ENCODE data around the gene SIRPB2.

SIRPB2 gene

DNA sequence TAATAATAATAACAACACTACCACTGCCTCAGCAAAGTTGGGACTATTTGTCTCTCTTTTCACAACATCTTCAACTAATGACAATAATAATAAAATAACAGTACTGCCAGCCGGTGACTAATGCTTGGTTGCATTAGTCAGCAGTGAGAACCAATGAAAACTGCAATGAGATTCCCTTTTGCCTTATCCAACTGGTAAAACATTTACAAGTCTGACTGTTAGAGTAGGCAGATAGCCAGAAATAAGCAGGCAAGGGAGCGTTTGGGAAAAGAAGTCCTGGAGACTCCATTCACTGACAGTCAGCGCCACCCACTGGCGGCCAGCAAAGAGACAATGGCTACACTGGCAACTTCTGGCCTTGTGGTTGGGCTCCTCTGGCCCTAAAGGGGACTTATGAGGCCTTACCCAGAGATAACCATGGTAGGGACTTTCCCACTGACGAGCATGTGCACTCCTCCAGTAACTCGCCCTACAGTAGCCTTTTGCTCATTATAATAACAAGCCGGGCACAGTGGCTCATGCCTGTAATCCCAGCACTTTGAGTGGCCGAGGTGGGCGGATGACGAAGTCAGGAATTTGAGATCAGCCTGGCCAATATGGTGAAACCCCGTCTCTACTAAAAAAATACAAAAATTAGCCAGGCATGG, 21.2 kb downstream of the SIRPB2 start:
- DNase-seq: peak; percentile 83 to 91

- no peak for DNase-seq
Observed at GRCh38 chr20:1469306-1469905, 21.8 kb downstream of the SIRPB2 start.

GRCh38 chr20:1468117-1468624, 23.0 kb downstream of the SIRPB2 start:
- DNase-seq: no peak

GRCh38 chr20:1467355-1468116, 23.7 kb downstream of the SIRPB2 start:
- DNase-seq: no peak

DNA sequence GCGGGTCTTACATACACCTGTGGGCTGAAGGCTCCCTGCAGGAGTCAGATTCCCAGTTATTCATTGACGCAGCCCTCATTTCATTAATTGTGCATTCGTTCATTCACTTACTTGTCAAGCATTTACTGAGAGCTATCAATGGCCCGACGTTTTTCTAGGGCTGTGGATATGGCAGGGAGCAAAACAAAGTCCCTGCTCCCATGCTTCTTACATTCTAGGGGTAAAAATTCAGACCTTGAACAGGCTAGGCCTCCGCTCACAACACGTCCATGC, 24.2 kb downstream of the SIRPB2 start:
- no peak for DNase-seq

GRCh38 chr20:1466211-1467081, 24.8 kb downstream of the SIRPB2 start, which contains the start of gene NSFL1C:
Gene NSFL1C (minus strand): TSS chr20:1466849. CDS start chr20:1466824, 25 bp downstream.
- peak; percentile 70 to 87 for DNase-seq

DNA sequence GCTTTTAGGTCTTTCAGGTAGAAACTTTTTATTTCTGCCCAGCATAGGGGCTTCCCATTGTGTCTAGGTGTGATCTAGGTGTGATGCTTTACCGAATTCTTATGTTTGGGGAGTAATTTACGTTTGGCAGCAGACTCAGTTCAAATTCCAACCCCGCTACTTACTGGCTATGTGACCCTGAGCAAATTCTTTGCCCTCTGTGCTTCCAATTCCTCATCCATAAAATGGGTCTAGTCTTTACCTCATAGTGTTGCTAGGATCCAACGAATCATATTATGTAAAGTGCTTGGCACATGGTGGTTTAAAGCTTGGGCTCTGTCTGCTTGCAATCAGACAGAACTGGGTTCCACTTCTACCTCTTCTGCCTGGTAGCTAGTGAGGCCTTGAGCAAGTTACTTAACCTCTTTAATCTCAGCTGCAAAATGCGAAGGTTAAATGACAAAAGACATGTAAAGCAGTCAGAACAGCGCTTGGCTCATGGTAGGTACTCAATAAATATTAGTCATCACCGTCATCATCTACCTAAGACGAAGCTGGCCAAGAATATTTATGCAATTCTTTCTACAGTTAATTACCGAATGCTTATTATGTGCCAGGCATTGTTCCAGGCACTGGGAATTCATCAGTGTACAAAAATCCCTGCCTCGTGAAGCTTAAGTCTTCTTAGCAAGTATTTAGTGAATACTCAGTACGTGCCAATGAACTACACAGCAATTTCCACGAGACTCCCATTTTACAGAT, 25.6 kb downstream of the SIRPB2 start:
- no peak for DNase-seq

GRCh38 chr20:1463971-1464570, 27.1 kb downstream of the SIRPB2 start:
- DNase-seq: no peak

DNA sequence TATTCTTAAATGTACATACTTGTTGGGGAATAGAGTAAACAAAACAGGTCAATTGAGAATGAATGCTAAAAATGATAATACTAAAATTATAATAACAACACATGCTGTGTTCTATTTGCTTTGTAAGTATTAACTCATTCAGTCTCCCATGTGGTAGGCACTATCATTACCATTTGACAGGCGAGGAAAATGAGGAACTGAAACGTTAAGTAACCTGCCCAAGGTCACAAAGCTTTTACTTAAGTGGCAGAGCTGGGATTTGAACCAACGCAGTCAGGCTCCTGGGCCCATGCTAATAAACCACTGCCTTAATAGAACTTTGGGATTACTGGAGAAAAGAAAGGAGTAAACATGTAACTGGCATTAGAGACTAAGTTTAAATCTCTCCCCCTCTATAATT, 28.4 kb downstream of the SIRPB2 start:
- no peak for DNase-seq

- DNase-seq: no peak
Observed at GRCh38 chr20:1462001-1462400, 29.2 kb downstream of the SIRPB2 start.

DNA sequence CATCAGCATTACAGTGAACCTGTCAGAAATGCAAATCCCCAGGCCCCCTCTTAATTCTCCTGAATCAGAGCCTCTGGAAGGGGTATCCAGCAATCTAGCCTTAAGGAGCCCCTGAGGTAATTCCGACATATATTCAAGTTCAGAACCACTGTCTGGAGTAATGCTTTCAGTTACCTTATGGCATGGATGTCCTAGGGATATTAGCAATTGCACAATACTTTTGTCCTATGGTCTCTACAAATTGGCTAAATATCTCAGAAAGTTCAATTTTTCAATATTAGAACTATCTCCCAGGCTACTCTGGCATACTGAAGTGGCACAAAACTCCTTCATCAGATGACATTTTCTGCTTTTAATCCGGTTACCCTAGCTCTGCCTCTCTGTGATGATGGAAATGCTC, 30.9 kb downstream of the SIRPB2 start:
- DNase-seq: no peak

- no peak for DNase-seq
Observed at GRCh38 chr20:1457992-1458391, 33.2 kb downstream of the SIRPB2 start.

GRCh38 chr20:1456300-1456699, 34.9 kb downstream of the SIRPB2 start:
- no peak for DNase-seq

GRCh38 chr20:1450926-1451491, 40.2 kb downstream of the SIRPB2 start:
- DNase-seq: peak in 1 of 2 experiments; percentile 62

- DNase-seq: no peak
Observed at GRCh38 chr20:1449370-1449769, 41.9 kb downstream of the SIRPB2 start.

- no peak for DNase-seq
Observed at GRCh38 chr20:1448081-1448620, 43.1 kb downstream of the SIRPB2 start.

DNA sequence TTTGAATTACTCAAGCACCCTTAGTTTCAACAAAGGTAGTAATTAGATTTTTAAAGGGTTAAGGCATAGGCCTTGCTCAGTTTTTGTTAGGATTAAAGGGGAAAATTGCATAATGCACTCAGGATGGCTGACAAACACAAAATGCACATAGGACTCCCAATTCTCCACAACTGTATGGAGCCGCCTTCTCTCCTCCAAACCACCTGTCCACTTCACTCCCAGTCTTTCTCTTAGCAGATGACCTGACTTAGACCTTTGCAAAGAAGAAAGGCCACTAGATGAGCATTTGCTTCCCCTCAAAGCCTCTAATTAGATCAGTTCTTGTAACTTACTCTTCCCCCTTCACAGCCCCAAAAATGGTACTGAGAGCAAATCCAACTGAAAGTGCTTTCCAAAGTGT, 44.7 kb downstream of the SIRPB2 start:
- no peak for DNase-seq

- DNase-seq: no peak
Observed at GRCh38 chr20:1443085-1443484, 48.1 kb downstream of the SIRPB2 start.

DNA sequence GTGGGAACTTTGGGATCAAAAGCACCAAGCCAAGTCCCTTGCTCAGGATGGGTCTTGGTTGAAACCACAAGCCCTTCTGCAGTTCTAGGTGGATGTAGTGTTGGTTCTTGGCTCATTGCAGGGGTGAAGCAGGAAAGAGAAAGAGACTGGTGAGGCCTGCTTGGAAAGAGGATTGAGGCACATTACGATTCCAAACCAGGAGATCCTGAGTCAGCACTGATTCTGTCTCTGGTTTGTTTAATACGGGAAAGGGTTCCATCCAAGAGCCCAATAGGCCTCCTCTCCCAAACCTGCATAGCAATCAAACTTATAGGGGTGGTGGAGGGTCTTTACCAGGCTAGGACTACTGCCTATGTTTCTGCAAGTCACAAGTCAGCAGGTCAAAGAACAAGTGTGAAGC, 48.9 kb downstream of the SIRPB2 start:
- DNase-seq: no peak

GRCh38 chr20:1441133-1441532, 50.1 kb downstream of the SIRPB2 start:
- DNase-seq: no peak

DNA sequence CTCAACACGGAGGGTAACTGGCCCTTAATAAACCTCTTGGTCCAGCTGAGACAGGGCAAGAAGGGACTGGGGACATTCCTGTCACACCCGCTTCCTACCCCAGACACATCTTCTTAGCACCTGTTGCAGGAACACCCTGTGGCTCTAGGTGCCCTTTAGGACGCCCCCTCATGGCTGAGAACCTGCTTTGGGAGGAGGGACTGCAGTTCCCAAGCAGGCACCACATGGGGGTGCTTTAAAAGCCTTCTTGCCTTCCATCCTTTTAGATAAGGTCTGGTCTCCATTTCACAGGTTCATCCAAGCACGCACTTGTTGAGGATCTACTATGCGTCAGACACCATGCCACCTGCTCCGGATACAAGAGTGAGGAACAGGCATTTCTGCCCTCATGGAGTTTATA, 51.2 kb downstream of the SIRPB2 start:
- DNase-seq: peak in 1 of 2 experiments; percentile 19

Measured in SW 1271 (cell line).